Keratinocyte (primary cell): ENCODE results near the gene LIME1. TPM values are rescaled to one million over a fixed set of nuclear protein-coding genes. Genes with fewer than 3 reads are reported as not detected.

ENCODE experiments used
- DNase-seq: peaks from one replicate; pipeline ENCODE4 v3.0.0-alpha.2; 2011; ENCODE audit warnings: low read depth, missing footprints, low spot score
- FAIRE-seq: peaks from 2 replicates; lab custom pipeline; 2011; peaks lifted over from hg19 to GRCh38; lab: Jason Lieb, UNC
- H2AFZ ChIP-seq: 2 replicates; pipeline ENCODE4 v1.6.0; 2012; ENCODE audit warnings: low read length, control low read depth, inconsistent platforms; ENCODE audit not compliant: control insufficient read depth
- H3K27ac ChIP-seq: 2 replicates; pipeline ENCODE4 v1.5.1; 2011; ENCODE audit warnings: low read length; ENCODE audit not compliant: control insufficient read depth, insufficient read depth
- H3K27me3 ChIP-seq: 3 replicates; pipeline ENCODE4 v1.6.0; 2011; ENCODE audit warnings: low read length; ENCODE audit not compliant: control insufficient read depth, insufficient read depth; ENCODE audit errors: extremely low read depth
- H3K36me3 ChIP-seq, 2 experiments: 2 replicates in 1 of 2; 3 replicates in 1 of 2; pipeline ENCODE4 v1.5.1; 2011; ENCODE audit warnings: low read length in 2 of 2, mild to moderate bottlenecking in 1 of 2; ENCODE audit not compliant: control insufficient read depth in 2 of 2, insufficient read depth in 2 of 2; ENCODE audit errors: extremely low read depth in 1 of 2
- H3K4me1 ChIP-seq: 3 replicates; pipeline ENCODE4 v1.5.1; 2011; ENCODE audit warnings: low read length; ENCODE audit not compliant: control insufficient read depth, insufficient read depth; ENCODE audit errors: extremely low read depth
- H3K4me2 ChIP-seq: 3 replicates; pipeline ENCODE4 v1.6.0; 2011; ENCODE audit warnings: low read depth, low read length; ENCODE audit not compliant: control insufficient read depth, insufficient read depth; ENCODE audit errors: extremely low read depth
- H3K4me3 ChIP-seq, 3 experiments: fragments of 200-600 bp in 1 of 3; sonication (generic) in 1 of 3; 2 replicates in 2 of 3; 3 replicates in 1 of 3; pipeline ENCODE4 v1.5.1; 2011 to 2016; ENCODE audit warnings: low read length in 3 of 3, mild to moderate bottlenecking in 3 of 3, control low read depth in 2 of 3, inconsistent platforms in 1 of 3, low read depth in 1 of 3, mixed read lengths in 1 of 3, mixed run types in 1 of 3, moderate library complexity in 1 of 3; ENCODE audit not compliant: control insufficient read depth in 2 of 3, insufficient read depth in 2 of 3; ENCODE audit errors: extremely low read depth in 1 of 3
- H3K79me2 ChIP-seq: 2 replicates; pipeline ENCODE4 v1.6.0; 2012; ENCODE audit warnings: low read length; ENCODE audit not compliant: control insufficient read depth, insufficient read depth
- H3K9ac ChIP-seq: 3 replicates; pipeline ENCODE4 v1.6.0; 2011; ENCODE audit warnings: low read length; ENCODE audit not compliant: control insufficient read depth, insufficient read depth; ENCODE audit errors: extremely low read depth
- H3K9me1 ChIP-seq: 3 replicates; pipeline ENCODE4 v1.6.0; 2011; ENCODE audit warnings: low read length; ENCODE audit not compliant: control insufficient read depth, insufficient read depth; ENCODE audit errors: extremely low read depth
- H3K9me3 ChIP-seq: 2 replicates; pipeline ENCODE4 v1.5.1; 2012; ENCODE audit warnings: low read depth, low read length; ENCODE audit not compliant: control insufficient read depth
- H4K20me1 ChIP-seq: 3 replicates; pipeline ENCODE4 v1.6.0; 2011; ENCODE audit warnings: low read length; ENCODE audit not compliant: control insufficient read depth, insufficient read depth; ENCODE audit errors: extremely low read depth
- EZH2 ChIP-seq: IDR thresholded peaks from one replicate; pipeline ENCODE4 v1.6.1; 2012; ENCODE audit warnings: inconsistent platforms, mild to moderate bottlenecking, low read length, moderate library complexity
- dilution Hi-C: fragments of 300-500 bp; cut with MboI; formaldehyde crosslinking; loops from one replicate; pipeline ENCODE4 v1.7.0; 2020; ENCODE audit warnings: low sequenced_read_pairs; ENCODE audit not compliant: extremely low pct_ligation_motif_present
- polyA plus RNA-seq, 5 experiments: library from polyadenylated mRNA; depleted of rRNA in 3 of 5; stranded (reverse) in 3 of 5; stranded (forward) in 1 of 5; unstranded in 1 of 5; fragments of >200 nt; gene quantifications; 1 replicate in 1 of 5; 2 replicates in 3 of 5; 3 replicates in 1 of 5; pipeline versions ENCODE4 v1.2.1 to v1.2.3, GENCODE V29; 2011 to 2012; ENCODE audit warnings: missing spikeins in 2 of 5, low read depth in 1 of 5, low replicate concordance in 1 of 5
- TF ChIP-seq, protein P1 (sequence below), 3 experiments: IDR thresholded peaks in 1 of 3; conservative IDR thresholded peaks in 1 of 3; optimal IDR thresholded peaks in 1 of 3; 2 replicates in 2 of 3; 3 replicates in 1 of 3; pipeline versions ENCODE3 to v1.5.1; 2011; ENCODE audit warnings: low read length in 3 of 3, mild to moderate bottlenecking in 3 of 3, moderate library complexity in 2 of 3, control low read depth in 1 of 3, inconsistent platforms in 1 of 3; ENCODE audit not compliant: insufficient read depth in 2 of 3; ENCODE audit errors: extremely low read depth in 1 of 3

LIME1 gene
- polyA plus RNA-seq, 1 donor (not counting 4 experiments of a cell fraction or from before 2014, with no cell fraction given): 0.75 TPM

DNA sequence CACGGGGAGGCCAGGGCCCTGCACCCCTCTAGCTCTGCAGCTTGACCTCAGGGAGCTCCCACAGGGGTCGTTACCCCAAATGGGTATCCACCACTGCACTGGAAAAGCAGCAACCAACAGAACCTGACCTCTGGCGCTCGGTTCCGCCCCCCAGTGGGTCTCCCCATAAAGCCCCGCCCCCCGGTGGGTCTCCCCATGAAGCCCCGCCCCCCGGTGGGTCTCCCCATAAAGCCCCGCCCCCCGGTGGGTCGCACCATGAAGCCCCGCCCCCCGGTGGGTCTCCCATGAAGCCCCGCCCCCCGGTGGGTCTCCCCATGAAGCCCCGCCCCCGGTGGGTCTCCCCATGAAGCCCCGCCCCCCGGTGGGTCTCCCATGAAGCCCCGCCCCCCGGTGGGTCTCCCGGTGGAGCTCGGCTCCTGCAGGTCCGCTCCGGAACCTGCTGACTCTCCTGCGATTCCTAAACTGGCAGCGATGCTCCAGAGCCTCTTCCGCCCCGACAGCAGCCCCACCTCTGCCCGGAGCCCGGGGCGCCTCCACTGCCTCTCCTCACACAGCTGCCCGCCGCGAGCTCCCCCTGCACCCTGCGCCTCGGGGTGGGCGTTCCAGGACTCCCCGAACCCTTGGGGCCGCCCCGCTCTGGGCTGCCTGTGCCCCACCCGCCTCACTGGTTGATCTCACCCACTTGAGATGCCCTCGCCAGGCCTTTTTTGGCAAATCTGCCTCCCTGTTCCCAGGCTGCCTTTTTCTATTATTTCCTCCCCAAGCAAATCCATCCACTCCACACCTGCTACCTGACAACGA lies 15.2 kb downstream of the LIME1 start:
- H3K9me3 ChIP-seq: no peaks in the 10 kb centered on the region
- H3K36me3 ChIP-seq: no peaks in the 10 kb centered on the region
- H3K4me2 ChIP-seq: peak overlapping the region; percentile 37
- peaks cover 3% of the 10 kb centered on the region for H3K27me3 ChIP-seq
- no peaks in the 10 kb centered on the region for H3K9me1 ChIP-seq
- H3K9ac ChIP-seq: no peak overlapping the region
- H3K4me3 ChIP-seq: no peak overlapping the region
- H4K20me1 ChIP-seq: no peaks in the 10 kb centered on the region
- TF ChIP-seq, protein P1, sequence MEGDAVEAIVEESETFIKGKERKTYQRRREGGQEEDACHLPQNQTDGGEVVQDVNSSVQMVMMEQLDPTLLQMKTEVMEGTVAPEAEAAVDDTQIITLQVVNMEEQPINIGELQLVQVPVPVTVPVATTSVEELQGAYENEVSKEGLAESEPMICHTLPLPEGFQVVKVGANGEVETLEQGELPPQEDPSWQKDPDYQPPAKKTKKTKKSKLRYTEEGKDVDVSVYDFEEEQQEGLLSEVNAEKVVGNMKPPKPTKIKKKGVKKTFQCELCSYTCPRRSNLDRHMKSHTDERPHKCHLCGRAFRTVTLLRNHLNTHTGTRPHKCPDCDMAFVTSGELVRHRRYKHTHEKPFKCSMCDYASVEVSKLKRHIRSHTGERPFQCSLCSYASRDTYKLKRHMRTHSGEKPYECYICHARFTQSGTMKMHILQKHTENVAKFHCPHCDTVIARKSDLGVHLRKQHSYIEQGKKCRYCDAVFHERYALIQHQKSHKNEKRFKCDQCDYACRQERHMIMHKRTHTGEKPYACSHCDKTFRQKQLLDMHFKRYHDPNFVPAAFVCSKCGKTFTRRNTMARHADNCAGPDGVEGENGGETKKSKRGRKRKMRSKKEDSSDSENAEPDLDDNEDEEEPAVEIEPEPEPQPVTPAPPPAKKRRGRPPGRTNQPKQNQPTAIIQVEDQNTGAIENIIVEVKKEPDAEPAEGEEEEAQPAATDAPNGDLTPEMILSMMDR (optimal IDR thresholded peaks at IDR 0.05 in 1 of 3, IDR thresholded peaks at IDR 0.05 in 1 of 3, conservative IDR thresholded peaks at IDR 0.05 in 1 of 3; ENCODE audit: extremely low read depth in 1 of 3, insufficient read depth in 2 of 3, low read length in 3 of 3): no peak
- TF ChIP-seq EZH2: no peak
- H2AFZ ChIP-seq: peak overlapping the region; percentile 30
- H3K4me1 ChIP-seq: no peaks in the 10 kb centered on the region
- FAIRE-seq (no peak), DNase-seq (no peak)
- dilution Hi-C loops: no loop called here
- no peaks in the 10 kb centered on the region for H3K79me2 ChIP-seq
- H3K27ac ChIP-seq: no peak overlapping the region

DNA sequence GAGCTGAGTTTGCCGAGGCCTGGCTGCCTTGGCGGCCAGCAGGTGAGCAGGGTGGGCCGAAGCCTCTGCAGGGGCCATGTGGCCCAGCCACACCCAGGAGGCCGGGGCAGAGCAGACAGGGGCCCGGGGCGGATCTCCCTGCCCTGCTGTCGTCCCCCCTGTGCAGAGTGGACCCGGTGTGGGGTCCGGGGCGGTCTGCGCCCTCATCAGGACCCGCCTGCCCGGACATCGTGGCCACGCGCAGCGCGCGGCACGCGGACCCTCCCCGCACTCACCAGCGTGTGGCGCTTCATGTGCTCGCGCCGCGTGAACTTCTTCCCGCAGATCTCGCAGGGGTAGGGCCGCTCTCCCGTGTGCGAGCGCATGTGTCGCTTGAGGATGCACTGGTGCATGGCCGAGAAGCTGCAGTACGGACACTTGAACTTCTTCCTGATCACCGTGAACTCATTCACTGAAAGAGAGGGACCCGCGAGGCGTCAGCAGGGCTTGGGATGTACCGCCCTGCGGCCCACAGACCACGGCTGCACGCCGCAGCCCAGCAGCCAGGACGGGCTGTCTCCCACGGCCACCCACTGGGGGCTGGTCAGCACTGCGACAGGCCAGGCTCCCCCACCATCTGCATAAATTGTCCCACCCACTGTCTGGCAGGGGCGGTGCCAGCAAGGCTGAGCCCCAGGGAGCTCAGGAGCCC lies 16.1 kb downstream of the LIME1 start:
- H3K36me3 ChIP-seq: no peaks in the 10 kb centered on the region
- peaks cover 3% of the 10 kb centered on the region for H3K27me3 ChIP-seq
- no peaks in the 10 kb centered on the region for H3K4me1 ChIP-seq
- no peaks in the 10 kb centered on the region for H3K9me1 ChIP-seq
- H4K20me1 ChIP-seq: no peaks in the 10 kb centered on the region
- no peak for FAIRE-seq
- H3K9ac ChIP-seq: no peak overlapping the region
- no peak overlapping the region for H3K27ac ChIP-seq
- dilution Hi-C loops: no loop called here
- no peak for TF ChIP-seq EZH2
- TF ChIP-seq, protein P1 (optimal IDR thresholded peaks at IDR 0.05 in 1 of 3, IDR thresholded peaks at IDR 0.05 in 1 of 3, conservative IDR thresholded peaks at IDR 0.05 in 1 of 3; ENCODE audit: extremely low read depth in 1 of 3, insufficient read depth in 2 of 3, low read length in 3 of 3): no peak
- H2AFZ ChIP-seq: no peak overlapping the region
- no peak for DNase-seq
- no peak overlapping the region for H3K4me3 ChIP-seq
- no peaks in the 10 kb centered on the region for H3K79me2 ChIP-seq
- no peaks in the 10 kb centered on the region for H3K9me3 ChIP-seq
- no peak overlapping the region for H3K4me2 ChIP-seq
